ENCODE results near the gene ISM2.

ISM2 gene

DNA sequence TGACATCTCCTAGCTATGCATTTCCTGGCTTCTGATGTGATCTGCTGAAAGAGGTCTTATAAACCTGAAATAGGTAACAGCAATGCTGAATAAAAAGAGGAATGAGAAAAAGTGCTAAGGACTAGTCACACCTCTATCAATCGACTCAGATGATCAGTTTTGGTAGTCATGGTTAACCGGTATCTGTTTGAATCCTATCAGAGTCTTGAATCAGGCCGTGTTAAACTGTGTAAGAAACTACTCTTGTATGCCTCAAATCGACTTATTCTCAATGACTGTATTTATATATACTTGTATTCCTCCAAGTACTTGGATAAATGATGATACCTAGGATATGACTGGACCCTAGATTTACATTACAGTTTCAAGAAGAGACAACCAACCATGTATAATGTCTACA, 10.8 kb upstream of the ISM2 start:
- TF ChIP-seq, protein P1, sequence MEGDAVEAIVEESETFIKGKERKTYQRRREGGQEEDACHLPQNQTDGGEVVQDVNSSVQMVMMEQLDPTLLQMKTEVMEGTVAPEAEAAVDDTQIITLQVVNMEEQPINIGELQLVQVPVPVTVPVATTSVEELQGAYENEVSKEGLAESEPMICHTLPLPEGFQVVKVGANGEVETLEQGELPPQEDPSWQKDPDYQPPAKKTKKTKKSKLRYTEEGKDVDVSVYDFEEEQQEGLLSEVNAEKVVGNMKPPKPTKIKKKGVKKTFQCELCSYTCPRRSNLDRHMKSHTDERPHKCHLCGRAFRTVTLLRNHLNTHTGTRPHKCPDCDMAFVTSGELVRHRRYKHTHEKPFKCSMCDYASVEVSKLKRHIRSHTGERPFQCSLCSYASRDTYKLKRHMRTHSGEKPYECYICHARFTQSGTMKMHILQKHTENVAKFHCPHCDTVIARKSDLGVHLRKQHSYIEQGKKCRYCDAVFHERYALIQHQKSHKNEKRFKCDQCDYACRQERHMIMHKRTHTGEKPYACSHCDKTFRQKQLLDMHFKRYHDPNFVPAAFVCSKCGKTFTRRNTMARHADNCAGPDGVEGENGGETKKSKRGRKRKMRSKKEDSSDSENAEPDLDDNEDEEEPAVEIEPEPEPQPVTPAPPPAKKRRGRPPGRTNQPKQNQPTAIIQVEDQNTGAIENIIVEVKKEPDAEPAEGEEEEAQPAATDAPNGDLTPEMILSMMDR (IDR thresholded peaks at IDR 0.05; ENCODE audit: extremely low read depth, insufficient read depth, missing control alignments), result no peak
- in situ Hi-C loops (cut with MboI; ENCODE audit: low pct_unique_long_range_greater_than_20kb, low sequenced_read_pairs, unreplicated experiment), result no loop called here
- DNase-seq (ENCODE audit: low spot score), result no peak

DNA sequence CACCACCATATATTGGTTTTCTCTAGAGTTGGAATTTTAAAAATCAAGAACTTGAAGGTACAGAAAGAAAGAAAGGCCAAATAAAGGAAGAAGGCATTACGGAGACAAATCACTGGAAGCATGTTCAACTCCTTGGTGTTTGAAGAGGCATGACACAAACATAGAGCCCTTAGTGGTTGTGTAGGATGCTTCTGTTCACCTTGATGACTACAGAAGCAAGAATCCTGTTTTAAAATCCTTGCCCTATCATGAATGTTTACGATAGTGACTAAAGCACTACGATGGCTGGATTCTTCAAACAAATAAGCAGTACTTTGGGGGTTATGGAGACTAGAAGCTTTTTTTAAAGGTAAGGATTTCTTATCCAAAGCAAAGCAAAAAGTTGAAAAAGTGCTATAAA, 10.3 kb upstream of the ISM2 start:
- DNase-seq (ENCODE audit: low spot score), result no peak
- TF ChIP-seq, protein P1 (IDR thresholded peaks at IDR 0.05; ENCODE audit: extremely low read depth, insufficient read depth, missing control alignments), result no peak
- in situ Hi-C loops (cut with MboI; ENCODE audit: low pct_unique_long_range_greater_than_20kb, low sequenced_read_pairs, unreplicated experiment), result no loop called here

DNA sequence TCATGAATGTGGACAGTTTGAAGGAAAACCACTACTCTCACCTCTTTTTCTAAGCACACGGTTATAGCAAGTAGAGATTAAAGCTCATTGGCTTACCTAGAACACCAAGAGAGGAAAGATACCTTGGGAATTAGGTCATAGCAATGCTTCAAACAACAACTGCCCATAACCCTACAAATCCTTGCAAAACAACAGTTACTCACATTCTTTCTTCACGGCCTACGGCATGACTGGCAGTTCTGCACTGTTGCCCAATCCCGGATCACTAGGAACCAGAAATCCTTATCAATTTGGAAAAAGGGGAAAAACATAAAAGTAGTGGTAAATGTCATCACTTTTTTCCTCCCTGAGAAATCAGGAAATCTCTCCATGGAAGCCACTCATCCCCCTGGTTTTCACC, 9.6 kb upstream of the ISM2 start:
- DNase-seq (ENCODE audit: low spot score), result no peak
- TF ChIP-seq, protein P1 (IDR thresholded peaks at IDR 0.05; ENCODE audit: extremely low read depth, insufficient read depth, missing control alignments), result no peak
- in situ Hi-C loops (cut with MboI; ENCODE audit: low pct_unique_long_range_greater_than_20kb, low sequenced_read_pairs, unreplicated experiment), result no loop called here

- DNase-seq (ENCODE audit: low spot score), result no peak
- TF ChIP-seq, protein P1 (IDR thresholded peaks at IDR 0.05; ENCODE audit: extremely low read depth, insufficient read depth, missing control alignments), result no peak
- in situ Hi-C loops (cut with MboI; ENCODE audit: low pct_unique_long_range_greater_than_20kb, low sequenced_read_pairs, unreplicated experiment), result no loop called here
These were observed 9.1 kb upstream of the ISM2 start for GRCh38 chr14:77507762-77508161.

DNA sequence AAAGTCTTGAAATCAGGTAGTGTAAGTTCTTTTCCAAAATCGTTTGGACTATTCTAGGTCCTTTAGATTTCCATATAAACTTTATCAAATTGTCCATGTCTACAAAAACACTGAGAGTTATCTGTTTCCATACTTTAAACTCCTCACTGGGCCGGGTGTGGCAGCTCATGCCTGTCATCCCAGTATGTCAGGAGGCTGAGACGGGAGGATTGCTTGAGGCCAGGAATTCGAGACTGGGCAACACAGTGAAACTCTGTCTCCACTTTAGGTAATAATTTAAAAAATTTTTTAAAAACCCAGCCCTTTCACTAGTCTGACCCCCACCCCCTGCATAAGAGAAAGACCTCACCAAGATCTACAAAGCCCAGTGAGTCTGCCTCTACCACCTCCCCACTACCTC, 6.4 kb upstream of the ISM2 start:
- TF ChIP-seq, protein P1 (IDR thresholded peaks at IDR 0.05; ENCODE audit: extremely low read depth, insufficient read depth, missing control alignments), result no peak
- DNase-seq (ENCODE audit: low spot score), result no peak
- in situ Hi-C loops (cut with MboI; ENCODE audit: low pct_unique_long_range_greater_than_20kb, low sequenced_read_pairs, unreplicated experiment), result no loop called here

DNA sequence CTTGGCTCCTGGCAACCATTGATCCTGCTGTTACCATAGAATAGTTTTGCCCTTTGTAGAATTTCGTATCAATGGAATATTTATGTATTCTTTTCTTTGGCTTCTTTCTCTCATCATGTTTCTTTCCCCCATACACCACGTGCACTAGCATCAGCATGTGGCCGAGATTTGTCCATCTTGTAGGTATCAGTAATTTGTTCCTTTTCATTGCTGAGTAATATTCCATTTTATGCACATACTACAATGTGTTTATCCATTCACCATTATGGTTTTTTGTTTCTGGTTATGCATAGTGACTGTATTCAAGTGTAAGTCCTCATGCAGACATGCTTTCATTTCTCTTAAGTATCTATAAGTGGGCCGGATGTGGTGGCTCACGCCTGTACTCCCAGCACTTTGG, 4.5 kb upstream of the ISM2 start:
- in situ Hi-C loops (cut with MboI; ENCODE audit: low pct_unique_long_range_greater_than_20kb, low sequenced_read_pairs, unreplicated experiment), result no loop called here
- TF ChIP-seq, protein P1 (IDR thresholded peaks at IDR 0.05; ENCODE audit: extremely low read depth, insufficient read depth, missing control alignments), result no peak
- DNase-seq (ENCODE audit: low spot score), result no peak
